ENCODE data around the gene FAM120A.

The FAM120A gene

GRCh38 chr9:93575796-93576257 lies 124.3 kb downstream of the FAM120A start:
- H3K4me3 ChIP-seq (replicated peaks; ENCODE audit: low read depth, low read length) = peak overlapping the region; percentile 60
- no peak for TF ChIP-seq CTCF (IDR thresholded peaks at IDR 0.05; ENCODE audit: low read depth, low read length, missing control alignments)
- DNase-seq (ENCODE audit: extremely low read depth, low read depth) = no peak

- TF ChIP-seq CTCF (IDR thresholded peaks at IDR 0.05; ENCODE audit: low read depth, low read length, missing control alignments) = no peak
- DNase-seq (ENCODE audit: extremely low read depth, low read depth) = no peak
- peak within 1 kb of the TSS; percentile 60 for H3K4me3 ChIP-seq (replicated peaks; ENCODE audit: low read depth, low read length)
Measured at GRCh38 chr9:93576258-93577077, 125.0 kb downstream of the FAM120A start, which contains the start of gene PHF2. Gene PHF2, plus strand, starts transcription at chr9:93576584. Its CDS starts 190 bp downstream, at chr9:93576774.

- TF ChIP-seq CTCF (IDR thresholded peaks at IDR 0.05; ENCODE audit: low read depth, low read length, missing control alignments) = no peak
- no peak for DNase-seq (ENCODE audit: extremely low read depth, low read depth)
- peak overlapping the region; percentile 58 for H3K4me3 ChIP-seq (replicated peaks; ENCODE audit: low read depth, low read length)
Measured at GRCh38 chr9:93577078-93577974, 125.8 kb downstream of the FAM120A start.

- DNase-seq (ENCODE audit: extremely low read depth, low read depth) = no peak
- TF ChIP-seq CTCF (IDR thresholded peaks at IDR 0.05; ENCODE audit: low read depth, low read length, missing control alignments) = no peak
- H3K4me3 ChIP-seq (replicated peaks; ENCODE audit: low read depth, low read length) = peak overlapping the region; percentile 58
Measured at GRCh38 chr9:93577975-93578682, 126.6 kb downstream of the FAM120A start.

GRCh38 chr9:93578844-93579243 lies 127.4 kb downstream of the FAM120A start:
- no peak for DNase-seq (ENCODE audit: extremely low read depth, low read depth)
- H3K4me3 ChIP-seq (replicated peaks; ENCODE audit: low read depth, low read length) = no peak overlapping the region
- TF ChIP-seq CTCF (IDR thresholded peaks at IDR 0.05; ENCODE audit: low read depth, low read length, missing control alignments) = no peak

Data from HFF-Myc (cell line).